GM18858 (cell line): ENCODE measurements around the gene KCNQ5.

Source experiments
- ATAC-seq: cut with Tn5 transposase; IDR thresholded peaks from one replicate; pipeline ENCODE4 v1.9.1; 2021; ENCODE audit not compliant: unreplicated experiment

Gene KCNQ5

GRCh38 chr6:73086726-73087125 lies 464.9 kb downstream of the KCNQ5 start:
- no peak for ATAC-seq

DNA sequence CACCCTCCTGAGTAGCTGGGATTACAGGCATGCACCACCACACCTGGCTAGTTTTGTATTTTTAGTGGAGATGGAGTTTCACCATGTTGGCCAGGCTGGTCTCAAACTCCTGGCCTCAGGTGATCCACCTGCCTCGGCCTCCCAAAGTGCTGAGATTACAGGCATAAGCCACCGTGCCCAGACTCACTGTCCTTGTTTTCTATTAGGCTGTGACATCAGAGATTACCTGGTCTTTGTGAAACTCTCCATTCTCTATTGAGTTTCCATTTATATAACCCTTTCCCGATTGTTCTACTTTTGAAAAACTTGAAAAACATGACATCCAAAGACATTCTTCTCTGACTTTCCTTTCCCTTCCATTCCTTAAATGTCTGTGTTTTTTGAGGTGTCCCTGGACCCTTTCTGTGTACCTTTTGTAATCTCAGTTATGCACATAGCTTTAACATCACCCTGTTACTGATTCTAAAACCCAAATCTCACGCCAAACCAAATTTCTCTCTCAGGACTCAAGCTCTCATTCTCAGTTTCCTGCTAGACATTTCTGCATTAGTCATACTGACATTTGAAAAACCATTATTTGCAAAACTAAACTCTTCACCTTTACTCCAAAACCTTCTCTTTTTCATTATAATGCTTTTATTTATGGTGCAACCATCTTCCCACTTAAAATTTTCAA lies 466.4 kb downstream of the KCNQ5 start:
- peak; percentile 78 for ATAC-seq

GRCh38 chr6:73104921-73105320 lies 483.1 kb downstream of the KCNQ5 start:
- ATAC-seq = no peak

DNA sequence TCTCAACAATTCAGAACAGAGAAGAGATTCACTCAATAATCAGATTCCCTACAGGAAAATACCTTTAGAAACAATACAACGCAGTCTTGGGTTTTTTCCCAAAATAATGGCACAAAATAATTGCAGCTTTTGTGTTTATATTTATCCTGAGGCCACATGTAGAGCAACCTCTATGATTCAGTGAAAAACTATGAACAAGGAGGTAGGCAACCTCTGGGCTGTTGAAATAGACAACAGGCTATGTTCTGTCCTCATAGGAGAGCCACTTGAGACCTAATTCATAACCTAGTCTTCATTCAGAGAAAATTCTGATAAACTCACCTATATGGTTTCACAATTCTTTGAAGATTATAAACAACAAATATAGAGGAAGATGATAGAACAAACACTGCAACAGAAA lies 485.2 kb downstream of the KCNQ5 start:
- ATAC-seq = no peak

- ATAC-seq = no peak
These were observed 487.1 kb downstream of the KCNQ5 start for GRCh38 chr6:73108949-73109348.

GRCh38 chr6:73109659-73110058 lies 487.8 kb downstream of the KCNQ5 start:
- ATAC-seq = no peak

DNA sequence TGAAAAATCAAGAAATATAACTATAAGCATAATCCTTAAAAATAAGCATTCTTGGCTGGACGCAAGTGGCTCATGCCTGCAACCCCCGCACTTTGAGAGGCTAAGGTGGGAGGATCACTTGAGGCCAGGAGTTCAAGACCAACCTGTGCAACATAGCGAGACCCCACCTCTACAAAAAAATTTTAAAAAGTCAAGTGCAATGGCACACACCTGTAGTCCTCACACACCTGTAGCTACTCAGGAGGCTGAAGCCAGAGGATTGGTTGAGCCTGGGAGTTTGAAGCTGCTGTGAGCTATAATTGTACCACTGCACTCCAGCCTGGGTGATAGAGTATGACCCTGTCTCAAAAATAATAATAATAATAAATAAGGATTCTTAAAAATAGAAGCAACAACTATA lies 494.5 kb downstream of the KCNQ5 start:
- ATAC-seq = no peak

DNA sequence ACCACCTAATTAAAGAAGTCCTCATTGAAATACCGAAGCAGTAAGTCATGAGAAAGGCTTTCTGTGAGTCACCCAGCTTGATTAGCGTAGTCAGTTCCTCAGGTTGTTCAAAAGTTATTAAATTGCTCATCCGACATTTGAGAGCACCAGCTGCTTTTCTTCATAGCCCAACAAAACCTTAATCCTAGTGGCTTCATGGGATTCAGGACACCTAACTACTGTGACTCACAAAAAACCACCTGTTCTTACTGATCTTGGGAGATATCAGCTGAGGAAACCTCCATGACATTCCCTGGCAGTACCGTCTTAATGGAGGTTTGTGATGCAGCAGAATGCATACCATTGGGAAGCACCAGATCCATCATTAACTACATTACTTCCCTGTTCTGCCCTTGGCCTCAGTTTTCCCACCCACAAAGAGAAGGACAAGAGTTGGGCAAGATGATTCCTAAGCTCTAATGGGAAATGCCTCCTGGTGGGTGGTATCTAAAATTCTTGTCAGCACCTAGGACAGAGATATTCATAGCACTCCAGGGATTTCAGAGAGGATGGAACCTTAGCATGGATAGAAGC lies 499.6 kb downstream of the KCNQ5 start:
- ATAC-seq = no peak

DNA sequence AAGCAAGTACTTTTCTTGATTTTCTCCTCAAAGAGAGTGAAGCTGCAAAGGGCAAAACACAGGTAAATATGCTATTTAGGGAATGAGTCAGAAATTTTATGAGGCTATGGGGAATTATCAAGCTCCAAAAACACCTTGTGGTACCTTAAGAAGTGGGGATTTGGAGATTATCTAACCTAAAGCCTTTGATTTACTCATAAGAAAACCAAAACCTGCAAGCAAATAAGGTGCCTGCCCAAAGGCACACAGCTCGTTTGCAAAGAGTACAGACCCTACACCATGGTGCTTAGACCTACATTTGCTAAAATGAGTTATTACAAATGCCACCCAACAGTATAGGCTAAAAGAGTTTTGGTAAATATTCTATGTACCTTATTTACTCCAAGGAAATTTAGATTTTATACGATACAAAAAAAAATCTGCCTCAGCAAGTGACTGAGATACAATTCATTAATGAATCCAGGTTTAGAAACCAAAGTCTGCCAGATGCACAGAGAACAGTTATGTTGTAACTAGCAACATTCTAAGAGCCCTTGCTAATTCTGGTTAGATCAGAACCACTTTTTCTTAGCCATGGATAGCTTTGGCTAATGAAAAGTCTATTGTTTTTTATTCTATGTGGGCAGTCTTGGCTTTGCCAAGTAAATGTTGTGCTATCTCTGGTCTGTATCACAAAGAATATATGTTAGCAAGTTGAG lies 501.9 kb downstream of the KCNQ5 start:
- ATAC-seq = peak; percentile 88

DNA sequence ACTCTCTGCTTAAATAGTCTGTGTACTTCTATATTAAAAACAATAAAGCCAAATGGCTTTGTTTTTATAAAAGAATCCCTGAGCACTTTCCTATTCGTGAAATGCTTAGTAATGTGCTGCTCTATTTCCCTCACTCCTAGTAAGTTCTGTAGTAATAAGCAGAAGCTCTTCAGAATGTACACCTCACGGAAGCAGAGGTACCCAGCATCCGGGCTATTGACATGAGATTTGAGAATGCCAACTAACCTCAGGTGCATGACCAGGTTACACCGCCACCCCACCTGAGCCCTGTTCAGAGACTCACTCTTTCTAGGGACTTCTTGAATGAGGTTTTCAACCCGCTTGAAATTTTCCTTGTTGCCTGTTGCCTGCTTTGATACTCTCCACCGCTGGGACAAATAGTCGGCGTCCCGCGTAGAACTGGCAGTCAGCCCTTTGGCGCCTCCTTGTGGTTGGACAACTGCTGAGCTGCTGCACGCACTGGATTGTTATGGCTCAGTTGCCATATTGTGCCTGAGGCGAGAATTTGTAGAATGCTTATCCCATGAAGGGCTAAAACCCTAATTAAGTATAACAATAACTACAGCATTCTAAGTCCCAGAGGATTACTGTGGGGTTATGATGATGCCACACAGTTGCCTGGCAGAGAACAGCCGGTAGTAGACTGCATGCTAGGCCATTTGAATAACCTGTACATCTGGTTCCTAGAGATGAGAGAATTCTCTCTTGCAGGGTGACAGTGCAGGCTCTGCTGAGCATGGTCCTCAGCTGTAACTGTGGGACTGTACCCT lies 508.0 kb downstream of the KCNQ5 start:
- ATAC-seq = peak; percentile 90

GRCh38 chr6:73131706-73132105 lies 509.8 kb downstream of the KCNQ5 start:
- ATAC-seq = no peak

DNA sequence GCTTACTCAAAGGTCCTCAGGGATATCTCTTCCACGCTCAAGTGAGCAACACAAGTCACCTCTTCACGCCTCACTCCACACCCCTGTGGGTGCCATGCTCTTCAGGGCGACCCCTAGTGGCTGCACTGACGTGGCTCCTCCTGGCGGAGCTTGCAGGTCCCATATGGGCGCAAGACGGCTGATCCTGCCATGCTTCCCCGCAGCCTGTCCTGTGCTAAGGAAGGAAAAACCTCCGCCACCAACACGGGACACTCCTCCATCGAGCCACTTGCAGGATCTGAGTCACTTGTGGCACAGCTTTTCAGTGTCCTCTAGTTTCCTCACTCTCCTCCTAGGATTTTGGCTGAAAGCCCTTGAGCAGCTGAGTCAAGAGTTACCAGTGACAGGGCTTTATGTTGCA lies 512.7 kb downstream of the KCNQ5 start:
- no peak for ATAC-seq

GRCh38 chr6:73139681-73140383 lies 518.0 kb downstream of the KCNQ5 start:
- no peak for ATAC-seq

- no peak for ATAC-seq
These were observed 521.7 kb downstream of the KCNQ5 start for GRCh38 chr6:73143551-73143950.

DNA sequence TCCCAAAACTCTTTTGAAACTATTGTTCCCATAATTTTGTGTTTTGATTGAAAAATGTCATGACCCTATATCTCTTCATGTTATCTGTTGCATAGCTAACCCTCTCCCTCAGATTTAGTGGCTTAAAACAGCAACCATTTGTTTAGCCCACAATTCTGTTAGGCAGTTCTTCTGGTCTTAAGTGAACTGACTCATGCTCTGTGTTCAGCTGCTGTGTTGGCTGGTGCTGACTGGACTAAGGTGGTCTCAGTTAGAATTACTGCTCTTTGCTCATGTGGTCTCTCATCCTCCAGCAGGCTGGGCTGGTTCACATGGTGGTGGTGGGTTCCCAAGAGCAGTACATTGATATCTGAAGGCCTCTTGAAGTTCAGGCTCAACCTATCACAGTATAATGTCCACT lies 522.7 kb downstream of the KCNQ5 start:
- ATAC-seq = no peak

- peak; percentile 82 for ATAC-seq
These were observed 523.8 kb downstream of the KCNQ5 start for GRCh38 chr6:73145690-73146089.

- ATAC-seq = no peak
These were observed 529.9 kb downstream of the KCNQ5 start for GRCh38 chr6:73151732-73152131.

GRCh38 chr6:73152556-73152955 lies 530.7 kb downstream of the KCNQ5 start:
- no peak for ATAC-seq

- ATAC-seq = no peak
These were observed 531.3 kb downstream of the KCNQ5 start for GRCh38 chr6:73152966-73153757.
